SK-N-SH treated with all-trans-retinoic acid at 6 μM for 48 hours (cell line): ENCODE data around the gene DNAJC30.
A peak's percentile ranks its signal among the peaks of the same experiment; 100 is the strongest.

ENCODE experiments used
- ATAC-seq: fragments of 200-7000 bp; cut with Tn5 transposase; 3 replicates; pipeline ENCODE4 v1.9.1; 2020; ENCODE audit warnings: mild to moderate bottlenecking, moderate library complexity
- OSR1 ChIP-seq: fragments of 250-450 bp; sonication (Bioruptor Pico); IDR thresholded peaks from 2 replicates; pipeline ENCODE4 v1.8.0; 2022; ENCODE audit warnings: moderate library complexity, mild to moderate bottlenecking, inconsistent platforms
- PPARA ChIP-seq: fragments of 250-450 bp; sonication (Bioruptor Pico); IDR thresholded peaks from 2 replicates; pipeline ENCODE4 v1.5.0; 2020; ENCODE audit warnings: mild to moderate bottlenecking, borderline replicate concordance
- RARB ChIP-seq: fragments of 250-450 bp; sonication (Bioruptor Pico); IDR thresholded peaks from 2 replicates; pipeline ENCODE4 v1.8.0; 2021; ENCODE audit warnings: mild to moderate bottlenecking, moderate library complexity
- SNAI2 ChIP-seq: fragments of 250-450 bp; sonication (Bioruptor Pico); IDR thresholded peaks from 2 replicates; pipeline ENCODE4 v1.5.0; 2020; ENCODE audit warnings: mild to moderate bottlenecking, moderate library complexity
- TCF4 ChIP-seq: fragments of 250-450 bp; sonication (Bioruptor Pico); IDR thresholded peaks from 2 replicates; pipeline ENCODE4 v1.8.0; 2021; ENCODE audit warnings: mild to moderate bottlenecking, moderate library complexity, borderline replicate concordance
- TOX ChIP-seq: fragments of 250-450 bp; sonication (Bioruptor Pico); IDR thresholded peaks from 2 replicates; pipeline ENCODE4 v1.8.0; 2021; ENCODE audit warnings: mild to moderate bottlenecking, moderate library complexity, borderline replicate concordance
- ZC3H10 ChIP-seq: fragments of 250-450 bp; sonication (Bioruptor Pico); IDR thresholded peaks from 2 replicates; pipeline ENCODE4 v1.5.1; 2021; ENCODE audit warnings: mild to moderate bottlenecking, moderate library complexity
- ZFP3 ChIP-seq: fragments of 250-450 bp; sonication (Bioruptor Pico); IDR thresholded peaks from 2 replicates; pipeline ENCODE4 v1.5.0; 2020; ENCODE audit warnings: mild to moderate bottlenecking, moderate library complexity
- ZFP30 ChIP-seq: fragments of 450-650 bp; formaldehyde crosslinking; IDR thresholded peaks from 2 replicates; pipeline ENCODE4 v1.5.0; 2022; ENCODE audit warnings: mild to moderate bottlenecking, moderate library complexity
- ZNF70 ChIP-seq: fragments of 450-650 bp; formaldehyde crosslinking; IDR thresholded peaks from 2 replicates; pipeline ENCODE4 v1.5.0; 2020; ENCODE audit warnings: mild to moderate bottlenecking, moderate library complexity
- ZNF8 ChIP-seq: fragments of 450-650 bp; formaldehyde crosslinking; IDR thresholded peaks from 2 replicates; pipeline ENCODE4 v1.5.0; 2020; ENCODE audit warnings: mild to moderate bottlenecking, moderate library complexity
- TF ChIP-seq, protein P1 (sequence below): fragments of 250-450 bp; sonication (Bioruptor Pico); IDR thresholded peaks from 2 replicates; pipeline ENCODE4 v1.5.1; 2020; ENCODE audit warnings: low read depth, mild to moderate bottlenecking, moderate library complexity
- TF ChIP-seq, protein P2 (sequence below): fragments of 250-450 bp; sonication (Bioruptor Pico); IDR thresholded peaks from 2 replicates; pipeline ENCODE4 v1.8.0; 2021; ENCODE audit warnings: low read depth, mild to moderate bottlenecking, moderate library complexity, borderline replicate concordance
- TF ChIP-seq, protein P3 (sequence below): fragments of 250-450 bp; sonication (Bioruptor Pico); IDR thresholded peaks from 2 replicates; pipeline ENCODE4 v1.5.0; 2020; ENCODE audit warnings: mild to moderate bottlenecking, moderate library complexity
- TF ChIP-seq, protein P4 (sequence below): fragments of 250-450 bp; sonication (Bioruptor Pico); IDR thresholded peaks from 2 replicates; pipeline ENCODE4 v1.8.0; 2020; ENCODE audit warnings: mild to moderate bottlenecking, moderate library complexity, borderline replicate concordance
- TF ChIP-seq, protein P5 (sequence below): fragments of 250-450 bp; sonication (Bioruptor Pico); IDR thresholded peaks from 2 replicates; pipeline ENCODE4 v1.5.1; 2021; ENCODE audit warnings: mild to moderate bottlenecking, moderate library complexity

The DNAJC30 gene

DNA sequence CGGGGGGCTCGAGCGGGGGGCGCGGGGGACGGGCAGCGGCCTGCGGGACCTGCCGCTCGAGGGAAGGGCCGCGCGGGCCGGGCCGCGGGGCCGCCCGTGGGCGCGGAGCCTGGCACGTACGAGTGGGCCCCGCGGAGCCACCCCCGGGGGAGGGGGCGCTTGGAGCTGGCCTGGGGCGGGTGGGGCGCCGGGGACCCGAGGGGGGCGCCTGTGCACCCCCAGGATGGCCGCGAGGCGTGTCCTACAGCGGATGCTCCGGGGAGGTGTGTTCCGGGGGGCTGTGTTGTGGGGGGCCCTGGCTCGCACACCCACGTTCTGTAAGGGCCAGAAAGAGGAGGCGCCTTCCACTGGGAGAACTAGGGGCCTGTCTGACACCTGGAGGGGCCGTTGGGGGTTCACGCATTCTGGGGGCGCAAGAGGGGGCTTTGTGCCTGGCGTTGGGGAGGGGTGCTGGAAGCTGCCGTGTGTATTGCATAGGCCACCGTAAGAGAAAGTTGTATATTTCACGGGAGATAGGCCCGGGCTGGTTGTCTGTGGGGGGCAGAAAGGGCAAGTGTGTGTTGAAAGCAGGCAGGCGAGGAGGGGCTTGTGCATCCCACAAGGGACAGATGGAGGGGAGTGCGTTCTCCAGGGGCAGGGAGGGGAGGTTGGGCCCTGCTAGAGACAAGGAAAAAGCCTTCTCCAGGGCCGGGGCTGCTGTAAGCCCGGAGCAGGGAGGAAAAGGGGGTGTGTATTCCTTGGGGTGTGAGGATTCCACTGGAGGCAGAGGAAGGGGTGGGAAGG lies 15.0 kb downstream of the DNAJC30 start:
- TF ChIP-seq, protein P1, sequence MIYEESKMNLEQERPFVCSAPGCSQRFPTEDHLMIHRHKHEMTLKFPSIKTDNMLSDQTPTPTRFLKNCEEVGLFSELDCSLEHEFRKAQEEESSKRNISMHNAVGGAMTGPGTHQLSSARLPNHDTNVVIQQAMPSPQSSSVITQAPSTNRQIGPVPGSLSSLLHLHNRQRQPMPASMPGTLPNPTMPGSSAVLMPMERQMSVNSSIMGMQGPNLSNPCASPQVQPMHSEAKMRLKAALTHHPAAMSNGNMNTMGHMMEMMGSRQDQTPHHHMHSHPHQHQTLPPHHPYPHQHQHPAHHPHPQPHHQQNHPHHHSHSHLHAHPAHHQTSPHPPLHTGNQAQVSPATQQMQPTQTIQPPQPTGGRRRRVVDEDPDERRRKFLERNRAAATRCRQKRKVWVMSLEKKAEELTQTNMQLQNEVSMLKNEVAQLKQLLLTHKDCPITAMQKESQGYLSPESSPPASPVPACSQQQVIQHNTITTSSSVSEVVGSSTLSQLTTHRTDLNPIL (CRISPR knock-in tag) = no peak
- TF ChIP-seq ZNF70 (CRISPR knock-in tag) = peak; percentile 95
- peak; percentile 47 for ATAC-seq

DNA sequence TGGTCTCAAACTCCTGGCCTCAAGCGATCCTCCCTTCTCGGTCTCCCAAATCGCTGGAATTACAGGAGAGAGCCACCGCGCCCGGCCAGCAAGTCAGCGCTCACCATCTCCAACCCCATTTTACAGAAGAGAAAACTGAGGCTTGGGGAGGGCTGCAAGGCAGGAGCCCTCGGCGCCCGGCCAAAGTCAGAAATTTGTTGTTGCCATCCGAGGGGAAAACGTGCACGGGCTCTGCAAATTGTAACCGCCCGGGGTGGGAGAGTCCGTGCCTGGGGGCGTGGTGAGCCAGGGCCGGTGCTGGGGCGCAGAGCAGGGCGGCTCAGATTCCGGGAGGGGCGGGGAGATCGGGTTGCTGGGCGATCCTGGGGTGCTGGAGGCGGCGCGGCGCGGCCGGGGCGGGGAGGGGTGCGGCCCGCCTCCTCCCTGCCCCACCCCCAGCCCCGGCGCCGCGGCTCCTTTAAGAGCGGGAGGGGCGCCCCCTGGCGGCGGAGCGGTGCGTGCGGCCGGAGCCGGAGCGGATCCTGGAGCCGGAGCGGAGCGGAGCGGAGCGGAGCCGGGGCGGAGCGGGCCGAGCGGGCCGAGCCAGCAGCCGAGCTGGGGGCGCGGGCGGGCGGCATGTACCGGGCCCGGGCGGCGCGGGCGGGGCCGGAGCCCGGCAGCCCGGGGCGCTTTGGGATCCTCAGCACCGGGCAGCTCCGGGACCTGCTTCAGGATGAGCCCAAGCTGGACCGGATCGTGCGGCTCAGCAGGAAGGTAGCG lies 15.7 kb downstream of the DNAJC30 start, which contains the start of gene VPS37D:
TSS of gene VPS37D (plus strand) at position 488 of the 759 bp plus-strand sequence. CDS start at position 616, 128 bp downstream.
- ATAC-seq = peak; percentile 91
- TF ChIP-seq PPARA (CRISPR knock-in tag) = no peak
- TF ChIP-seq, protein P1 (CRISPR knock-in tag) = 0 out of 2 replicates have a peak, but pooled peaks have one; percentile 60
- TF ChIP-seq, protein P2, sequence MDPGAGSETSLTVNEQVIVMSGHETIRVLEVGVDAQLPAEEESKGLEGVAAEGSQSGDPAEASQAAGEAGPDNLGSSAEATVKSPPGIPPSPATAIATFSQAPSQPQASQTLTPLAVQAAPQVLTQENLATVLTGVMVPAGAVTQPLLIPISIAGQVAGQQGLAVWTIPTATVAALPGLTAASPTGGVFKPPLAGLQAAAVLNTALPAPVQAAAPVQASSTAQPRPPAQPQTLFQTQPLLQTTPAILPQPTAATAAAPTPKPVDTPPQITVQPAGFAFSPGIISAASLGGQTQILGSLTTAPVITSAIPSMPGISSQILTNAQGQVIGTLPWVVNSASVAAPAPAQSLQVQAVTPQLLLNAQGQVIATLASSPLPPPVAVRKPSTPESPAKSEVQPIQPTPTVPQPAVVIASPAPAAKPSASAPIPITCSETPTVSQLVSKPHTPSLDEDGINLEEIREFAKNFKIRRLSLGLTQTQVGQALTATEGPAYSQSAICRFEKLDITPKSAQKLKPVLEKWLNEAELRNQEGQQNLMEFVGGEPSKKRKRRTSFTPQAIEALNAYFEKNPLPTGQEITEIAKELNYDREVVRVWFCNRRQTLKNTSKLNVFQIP (CRISPR knock-in tag) = peak; percentile 92
- TF ChIP-seq ZFP3 = peak; percentile 95
- TF ChIP-seq ZNF70 (CRISPR knock-in tag) = 0 out of 2 replicates have a peak, but pooled peaks have one; percentile 23
- TF ChIP-seq ZFP30 (CRISPR knock-in tag) = no peak
- TF ChIP-seq, protein P3, sequence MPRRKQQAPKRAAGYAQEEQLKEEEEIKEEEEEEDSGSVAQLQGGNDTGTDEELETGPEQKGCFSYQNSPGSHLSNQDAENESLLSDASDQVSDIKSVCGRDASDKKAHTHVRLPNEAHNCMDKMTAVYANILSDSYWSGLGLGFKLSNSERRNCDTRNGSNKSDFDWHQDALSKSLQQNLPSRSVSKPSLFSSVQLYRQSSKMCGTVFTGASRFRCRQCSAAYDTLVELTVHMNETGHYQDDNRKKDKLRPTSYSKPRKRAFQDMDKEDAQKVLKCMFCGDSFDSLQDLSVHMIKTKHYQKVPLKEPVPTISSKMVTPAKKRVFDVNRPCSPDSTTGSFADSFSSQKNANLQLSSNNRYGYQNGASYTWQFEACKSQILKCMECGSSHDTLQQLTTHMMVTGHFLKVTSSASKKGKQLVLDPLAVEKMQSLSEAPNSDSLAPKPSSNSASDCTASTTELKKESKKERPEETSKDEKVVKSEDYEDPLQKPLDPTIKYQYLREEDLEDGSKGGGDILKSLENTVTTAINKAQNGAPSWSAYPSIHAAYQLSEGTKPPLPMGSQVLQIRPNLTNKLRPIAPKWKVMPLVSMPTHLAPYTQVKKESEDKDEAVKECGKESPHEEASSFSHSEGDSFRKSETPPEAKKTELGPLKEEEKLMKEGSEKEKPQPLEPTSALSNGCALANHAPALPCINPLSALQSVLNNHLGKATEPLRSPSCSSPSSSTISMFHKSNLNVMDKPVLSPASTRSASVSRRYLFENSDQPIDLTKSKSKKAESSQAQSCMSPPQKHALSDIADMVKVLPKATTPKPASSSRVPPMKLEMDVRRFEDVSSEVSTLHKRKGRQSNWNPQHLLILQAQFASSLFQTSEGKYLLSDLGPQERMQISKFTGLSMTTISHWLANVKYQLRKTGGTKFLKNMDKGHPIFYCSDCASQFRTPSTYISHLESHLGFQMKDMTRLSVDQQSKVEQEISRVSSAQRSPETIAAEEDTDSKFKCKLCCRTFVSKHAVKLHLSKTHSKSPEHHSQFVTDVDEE (CRISPR knock-in tag) = peak; percentile 29; the same call in 1 of the 2 replicates
- TF ChIP-seq, protein P4, sequence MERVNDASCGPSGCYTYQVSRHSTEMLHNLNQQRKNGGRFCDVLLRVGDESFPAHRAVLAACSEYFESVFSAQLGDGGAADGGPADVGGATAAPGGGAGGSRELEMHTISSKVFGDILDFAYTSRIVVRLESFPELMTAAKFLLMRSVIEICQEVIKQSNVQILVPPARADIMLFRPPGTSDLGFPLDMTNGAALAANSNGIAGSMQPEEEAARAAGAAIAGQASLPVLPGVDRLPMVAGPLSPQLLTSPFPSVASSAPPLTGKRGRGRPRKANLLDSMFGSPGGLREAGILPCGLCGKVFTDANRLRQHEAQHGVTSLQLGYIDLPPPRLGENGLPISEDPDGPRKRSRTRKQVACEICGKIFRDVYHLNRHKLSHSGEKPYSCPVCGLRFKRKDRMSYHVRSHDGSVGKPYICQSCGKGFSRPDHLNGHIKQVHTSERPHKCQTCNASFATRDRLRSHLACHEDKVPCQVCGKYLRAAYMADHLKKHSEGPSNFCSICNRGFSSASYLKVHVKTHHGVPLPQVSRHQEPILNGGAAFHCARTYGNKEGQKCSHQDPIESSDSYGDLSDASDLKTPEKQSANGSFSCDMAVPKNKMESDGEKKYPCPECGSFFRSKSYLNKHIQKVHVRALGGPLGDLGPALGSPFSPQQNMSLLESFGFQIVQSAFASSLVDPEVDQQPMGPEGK = peak; percentile 76; the same call in 1 of the 2 replicates

DNA sequence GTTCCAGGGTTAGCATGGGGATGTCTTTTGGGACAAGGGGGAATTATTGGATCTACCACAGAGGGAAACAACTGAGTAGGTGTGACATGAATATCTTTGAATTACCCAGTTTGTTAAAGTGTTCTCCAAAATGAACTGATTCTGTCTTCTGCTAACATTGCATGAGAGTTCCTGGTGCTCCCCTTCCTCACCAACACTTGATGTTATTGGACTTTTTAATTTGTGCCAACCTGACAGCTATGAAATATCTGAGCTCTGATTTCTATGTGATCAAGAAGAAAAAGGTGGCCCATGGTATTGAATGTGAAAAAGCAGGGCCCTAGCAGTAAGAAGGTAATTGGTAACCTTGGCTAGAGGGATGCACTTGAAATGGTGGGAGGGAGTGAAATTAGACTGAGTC lies 20.2 kb downstream of the DNAJC30 start:
- TF ChIP-seq, protein P3 (CRISPR knock-in tag) = no peak
- TF ChIP-seq TOX (CRISPR knock-in tag) (no peak), RARB (CRISPR knock-in tag) (no peak), OSR1 (CRISPR knock-in tag) (no peak), TCF4 (CRISPR knock-in tag) (no peak), ZNF8 (CRISPR knock-in tag) (no peak), SNAI2 (CRISPR knock-in tag) (no peak), ZC3H10 (CRISPR knock-in tag) (no peak)
- TF ChIP-seq, protein P5, sequence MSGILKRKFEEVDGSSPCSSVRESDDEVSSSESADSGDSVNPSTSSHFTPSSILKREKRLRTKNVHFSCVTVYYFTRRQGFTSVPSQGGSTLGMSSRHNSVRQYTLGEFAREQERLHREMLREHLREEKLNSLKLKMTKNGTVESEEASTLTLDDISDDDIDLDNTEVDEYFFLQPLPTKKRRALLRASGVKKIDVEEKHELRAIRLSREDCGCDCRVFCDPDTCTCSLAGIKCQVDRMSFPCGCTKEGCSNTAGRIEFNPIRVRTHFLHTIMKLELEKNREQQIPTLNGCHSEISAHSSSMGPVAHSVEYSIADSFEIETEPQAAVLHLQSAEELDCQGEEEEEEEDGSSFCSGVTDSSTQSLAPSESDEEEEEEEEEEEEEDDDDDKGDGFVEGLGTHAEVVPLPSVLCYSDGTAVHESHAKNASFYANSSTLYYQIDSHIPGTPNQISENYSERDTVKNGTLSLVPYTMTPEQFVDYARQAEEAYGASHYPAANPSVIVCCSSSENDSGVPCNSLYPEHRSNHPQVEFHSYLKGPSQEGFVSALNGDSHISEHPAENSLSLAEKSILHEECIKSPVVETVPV (CRISPR knock-in tag) = no peak
- TF ChIP-seq, protein P4 = no peak
- TF ChIP-seq, protein P1 (CRISPR knock-in tag) = no peak
- TF ChIP-seq, all 23 proteins: peak for 0
- no peak for ATAC-seq
